ENCODE results near the gene OASL. TPM values are rescaled to one million over a fixed set of nuclear protein-coding genes. Genes with fewer than 3 reads are reported as not detected.

OASL gene
- polyA plus RNA-seq, 3 donors, result 9.9 to 14.9 (median 13.4) TPM

GRCh38 chr12:121061831-121062230 is 22.8 kb upstream of the OASL start:
- H3K27ac ChIP-seq (ENCODE audit: low read depth in 1 of 2, low read length in 2 of 2), result no peak overlapping the region
- peaks cover 8 to 16% of the 10 kb centered on the region in 2 donors for H3K4me1 ChIP-seq (ENCODE audit: control insufficient read depth in 1 of 2, insufficient read depth in 2 of 2, low read length in 2 of 2)
- no peaks in the 10 kb centered on the region for H3K9me3 Mint-ChIP-seq
- no peaks in the 10 kb centered on the region for H4K20me1 ChIP-seq (ENCODE audit: insufficient read depth, low read length)
- H2AFZ ChIP-seq (ENCODE audit: insufficient read depth, low read depth, low read length, poor library complexity, severe bottlenecking), result no peak overlapping the region
- no peak overlapping the region for H3K9ac ChIP-seq (ENCODE audit: insufficient read depth, low read length, poor library complexity, severe bottlenecking)
- no peak overlapping the region for H3K27ac Mint-ChIP-seq
- no peaks in the 10 kb centered on the region for H3K36me3 ChIP-seq (replicated peaks in 1 of 2; ENCODE audit: control insufficient read depth in 1 of 2, insufficient read depth in 2 of 2, low read length in 2 of 2)
- TF ChIP-seq CTCF (IDR thresholded peaks at IDR 0.05), result no peak
- peaks cover 2 to 9% (median 2%) of the 10 kb centered on the region in 3 donors for H3K27me3 Mint-ChIP-seq (ENCODE audit: low read depth in 3 of 3)
- H3K36me3 Mint-ChIP-seq, result no peaks in the 10 kb centered on the region
- no CpG with 5 or more reads among the region's 2 CpGs for WGBS (ENCODE audit: insufficient coverage)
- no peak overlapping the region for H3K4me3 ChIP-seq (replicated peaks in 1 of 3; ENCODE audit: low read depth in 2 of 3, low read length in 3 of 3)
- DNase-seq, result no peak
- no peaks in the 10 kb centered on the region for H3K9me3 ChIP-seq (replicated peaks in 1 of 2; ENCODE audit: control insufficient read depth in 1 of 2, insufficient read depth in 1 of 2, low read length in 2 of 2)
- no peaks in the 10 kb centered on the region for H3K27me3 ChIP-seq (ENCODE audit: control insufficient read depth in 2 of 2, insufficient read depth in 2 of 2, low read length in 2 of 2)
- no peak overlapping the region for H3K4me2 ChIP-seq (replicated peaks; ENCODE audit: extremely low read depth, low read length, poor library complexity, severe bottlenecking)
- no peaks in the 10 kb centered on the region for H3K79me2 ChIP-seq (ENCODE audit: insufficient read depth, low read length)
- H3K4me3 Mint-ChIP-seq, result no peak overlapping the region
- intact Hi-C loops (cut with micrococcal nuclease), result loop anchor here (5.0 kb wide), 4 partner anchors 35 to 160 kb away; partner anchors contain the start of gene C12orf43 (in 1 of the 2)
- peaks cover 8% of the 10 kb centered on the region for H3K4me1 Mint-ChIP-seq

- H3K27ac Mint-ChIP-seq, result peak overlapping the region; percentile 83 to 96 (median 94)
- no peaks in the 10 kb centered on the region for H3K36me3 Mint-ChIP-seq
- 0% methylated on average over 5 of the region's 16 CpGs for WGBS (ENCODE audit: insufficient coverage)
- peak overlapping the region; percentile 89 for H3K4me2 ChIP-seq (replicated peaks; ENCODE audit: extremely low read depth, low read length, poor library complexity, severe bottlenecking)
- no peaks in the 10 kb centered on the region for H3K9me3 Mint-ChIP-seq
- H3K4me3 ChIP-seq (replicated peaks in 1 of 3; ENCODE audit: low read depth in 2 of 3, low read length in 3 of 3), result peak overlapping the region; percentile 38 to 88 (median 39)
- peak; percentile 73 to 78 (median 77) for DNase-seq
- no peaks in the 10 kb centered on the region for H3K36me3 ChIP-seq (replicated peaks in 1 of 2; ENCODE audit: control insufficient read depth in 1 of 2, insufficient read depth in 2 of 2, low read length in 2 of 2)
- peak overlapping the region; percentile 77 for H3K9ac ChIP-seq (ENCODE audit: insufficient read depth, low read length, poor library complexity, severe bottlenecking)
- H4K20me1 ChIP-seq (ENCODE audit: insufficient read depth, low read length), result no peaks in the 10 kb centered on the region
- H3K27ac ChIP-seq (ENCODE audit: low read depth in 1 of 2, low read length in 2 of 2), result peak overlapping the region; percentile 55 to 95
- peaks cover 8% of the 10 kb centered on the region for H3K4me1 Mint-ChIP-seq
- H3K27me3 Mint-ChIP-seq (ENCODE audit: low read depth in 3 of 3), result peaks cover 2 to 4% (median 2%) of the 10 kb centered on the region in 3 donors
- H2AFZ ChIP-seq (ENCODE audit: insufficient read depth, low read depth, low read length, poor library complexity, severe bottlenecking), result peak overlapping the region; percentile 99
- intact Hi-C loops (cut with micrococcal nuclease), result loop anchor here (5.0 kb wide), 4 partner anchors 37 to 162 kb away; partner anchors contain the start of gene C12orf43 (in 1 of the 2)
- peaks cover 8 to 16% of the 10 kb centered on the region in 2 donors for H3K4me1 ChIP-seq (ENCODE audit: control insufficient read depth in 1 of 2, insufficient read depth in 2 of 2, low read length in 2 of 2)
- no peaks in the 10 kb centered on the region for H3K9me3 ChIP-seq (replicated peaks in 1 of 2; ENCODE audit: control insufficient read depth in 1 of 2, insufficient read depth in 1 of 2, low read length in 2 of 2)
- TF ChIP-seq CTCF (IDR thresholded peaks at IDR 0.05), result peak; percentile 72
- peak overlapping the region; percentile 76 to 94 for H3K4me3 Mint-ChIP-seq
- no peaks in the 10 kb centered on the region for H3K79me2 ChIP-seq (ENCODE audit: insufficient read depth, low read length)
- H3K27me3 ChIP-seq (ENCODE audit: control insufficient read depth in 2 of 2, insufficient read depth in 2 of 2, low read length in 2 of 2), result no peaks in the 10 kb centered on the region
These were observed 21.3 kb upstream of the OASL start for GRCh38 chr12:121060149-121061001.

All from CD14-positive monocyte (primary cell).